ENCODE results near the gene ISG20L2. TPM values are rescaled to one million over a fixed set of nuclear protein-coding genes. Genes with fewer than 3 reads are reported as not detected.
"Not testable (repeated sequence)": the region's sequence is repeated elsewhere in the genome, so short reads cannot be mapped to it uniquely, and the experiment has no call there.

Gene ISG20L2, protein sequence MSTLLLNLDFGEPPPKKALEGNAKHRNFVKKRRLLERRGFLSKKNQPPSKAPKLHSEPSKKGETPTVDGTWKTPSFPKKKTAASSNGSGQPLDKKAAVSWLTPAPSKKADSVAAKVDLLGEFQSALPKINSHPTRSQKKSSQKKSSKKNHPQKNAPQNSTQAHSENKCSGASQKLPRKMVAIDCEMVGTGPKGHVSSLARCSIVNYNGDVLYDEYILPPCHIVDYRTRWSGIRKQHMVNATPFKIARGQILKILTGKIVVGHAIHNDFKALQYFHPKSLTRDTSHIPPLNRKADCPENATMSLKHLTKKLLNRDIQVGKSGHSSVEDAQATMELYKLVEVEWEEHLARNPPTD
- total RNA-seq, result 12.3 TPM
- long read RNA-seq, transcript ISG20L2-202 (4 exons, 2,310 nt), result minor isoform, 9 of 25 reads
- long read RNA-seq, transcript ISG20L2-201 (3 exons, 3,303 nt), result major isoform, 13 of 25 reads
- long read RNA-seq, partial matches to known transcripts, result 2 of 25 reads
- long read RNA-seq, other reads (novel, unspliced or antisense), result 1 of 25 reads

DNA sequence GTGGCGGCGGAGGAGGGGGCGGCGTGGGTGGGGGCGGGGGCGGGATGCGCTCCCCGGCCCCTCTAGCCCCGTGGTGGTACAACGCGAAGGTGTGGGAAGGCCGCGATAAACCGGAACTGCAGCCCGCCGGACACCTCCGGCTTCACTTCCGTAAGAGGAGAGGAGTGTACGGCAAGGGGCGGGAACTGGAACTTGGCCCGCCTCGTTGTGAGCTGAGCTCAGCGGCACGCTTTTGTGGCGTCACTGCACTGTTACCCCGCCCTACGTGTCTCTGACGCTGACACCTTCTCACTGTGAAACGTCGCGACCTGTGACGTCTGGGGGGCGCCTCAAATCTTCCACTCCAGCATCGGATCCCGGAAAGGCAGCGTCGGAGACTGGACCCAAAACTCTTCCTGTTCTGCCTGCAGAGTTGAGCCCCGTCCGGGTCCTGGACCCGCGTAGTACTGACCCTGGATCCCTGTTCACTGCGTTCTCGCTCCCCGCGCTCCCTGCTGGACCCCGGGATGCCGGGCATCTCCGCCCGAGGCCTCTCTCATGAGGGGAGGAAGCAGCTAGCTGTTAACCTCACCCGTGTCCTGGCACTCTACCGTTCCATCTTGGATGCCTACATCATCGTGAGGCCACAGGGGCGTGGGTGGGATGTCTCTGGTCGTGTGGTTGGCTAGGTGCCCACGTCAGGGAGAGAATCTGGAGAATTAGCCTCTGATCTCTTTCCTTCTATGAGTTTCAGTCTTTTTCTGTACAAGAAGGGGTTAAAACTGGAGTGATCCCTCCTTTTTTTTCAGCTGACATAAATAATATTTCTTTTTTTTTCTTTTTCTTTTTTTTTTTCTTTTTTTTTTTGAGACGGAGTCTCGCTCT, at the start of gene ISG20L2:
ISG20L2 (minus strand) TSS at position 168 of the 864 bp plus-strand sequence. CDS start 1,114 bp downstream, outside the sequence.
- ATAC-seq (ENCODE audit: poor library complexity) (peak; percentile 95), DNase-seq (peak; percentile 99)
- intact Hi-C loops (cut with DNase I), result no loop called here

DNA sequence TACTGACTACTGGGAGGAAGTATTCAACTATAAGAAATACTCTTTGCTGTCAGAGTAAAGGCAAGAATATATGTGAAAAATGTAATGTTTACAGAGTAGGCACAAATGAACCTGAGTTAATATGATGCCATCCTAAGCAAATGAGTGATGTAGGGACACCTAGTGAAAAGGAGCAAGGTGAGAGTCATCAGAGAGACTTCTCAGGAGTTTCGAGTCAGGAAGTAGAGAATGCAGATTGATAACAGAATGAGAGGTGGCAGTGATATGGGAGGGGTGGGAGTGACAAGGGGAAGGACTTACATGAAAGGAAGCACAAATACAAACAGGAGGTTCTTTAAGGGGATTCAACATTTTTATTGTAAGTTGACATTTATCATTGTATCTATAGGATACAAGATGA, 49.0 kb upstream of the ISG20L2 start:
- DNase-seq, result no peak
- intact Hi-C loops (cut with DNase I), result no loop called here
- ATAC-seq (ENCODE audit: poor library complexity), result no peak

DNA sequence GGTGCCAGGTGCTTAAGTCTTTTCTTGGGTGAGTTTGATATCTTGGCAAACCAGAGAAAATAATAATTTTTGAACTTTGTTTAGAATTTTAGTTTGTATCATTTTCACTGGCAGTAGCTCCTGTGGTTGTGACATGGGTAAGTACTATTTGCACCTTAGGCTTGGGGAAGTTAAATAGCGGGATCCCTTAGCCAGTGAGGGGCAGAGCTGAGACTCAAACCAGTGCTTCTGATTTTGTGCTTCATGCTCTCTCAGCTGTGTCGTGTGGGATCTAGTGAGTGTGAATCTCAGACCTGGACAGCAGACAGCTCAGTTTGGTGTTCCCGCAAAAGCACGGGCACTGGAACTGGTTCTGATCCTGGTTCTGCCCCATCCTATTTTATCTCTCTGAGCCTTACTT, 48.4 kb upstream of the ISG20L2 start:
- no peak for DNase-seq
- intact Hi-C loops (cut with DNase I), result no loop called here
- no peak for ATAC-seq (ENCODE audit: poor library complexity)

DNA sequence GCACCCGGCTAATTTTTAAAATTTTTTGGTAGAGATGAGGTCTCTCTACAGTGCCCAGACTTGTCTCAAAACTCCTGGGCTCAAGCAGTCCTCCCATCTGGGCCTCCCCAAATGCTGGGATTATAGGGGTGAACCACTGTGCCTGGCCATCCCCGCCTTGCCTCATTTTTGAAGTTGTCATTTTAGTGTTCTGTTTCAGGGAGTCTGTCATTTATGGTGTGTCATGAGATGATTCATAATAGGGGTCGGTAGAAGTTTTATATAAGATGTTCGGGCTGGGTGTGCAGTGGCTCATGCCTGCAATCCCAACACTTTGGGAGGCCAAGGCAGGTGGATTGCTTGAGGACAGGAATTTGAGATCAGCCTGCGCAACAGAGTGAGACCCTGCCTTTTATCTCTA, 47.2 kb upstream of the ISG20L2 start:
- no peak for DNase-seq
- intact Hi-C loops (cut with DNase I), result no loop called here
- ATAC-seq (ENCODE audit: poor library complexity), result no peak

DNA sequence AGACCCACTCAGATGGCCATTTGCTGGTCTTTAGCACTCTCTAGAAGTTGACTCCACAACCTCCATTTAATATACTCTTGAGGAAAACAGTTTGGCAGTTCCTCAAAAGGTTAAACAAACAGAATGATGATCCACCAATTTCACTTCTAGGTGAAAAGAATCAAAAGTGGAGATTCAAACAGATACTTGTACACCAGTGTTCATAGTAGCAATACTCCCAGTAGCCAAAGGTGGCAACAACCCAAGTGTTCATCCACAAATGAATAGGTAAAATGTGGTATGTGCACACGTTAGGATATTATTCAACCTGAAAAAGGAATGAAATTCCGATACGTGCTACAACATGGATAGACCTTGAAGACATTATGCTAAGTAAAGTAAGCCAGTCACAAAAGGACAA, 45.0 kb upstream of the ISG20L2 start:
- intact Hi-C loops (cut with DNase I), result no loop called here
- ATAC-seq (ENCODE audit: poor library complexity), result no peak
- no peak for DNase-seq

DNA sequence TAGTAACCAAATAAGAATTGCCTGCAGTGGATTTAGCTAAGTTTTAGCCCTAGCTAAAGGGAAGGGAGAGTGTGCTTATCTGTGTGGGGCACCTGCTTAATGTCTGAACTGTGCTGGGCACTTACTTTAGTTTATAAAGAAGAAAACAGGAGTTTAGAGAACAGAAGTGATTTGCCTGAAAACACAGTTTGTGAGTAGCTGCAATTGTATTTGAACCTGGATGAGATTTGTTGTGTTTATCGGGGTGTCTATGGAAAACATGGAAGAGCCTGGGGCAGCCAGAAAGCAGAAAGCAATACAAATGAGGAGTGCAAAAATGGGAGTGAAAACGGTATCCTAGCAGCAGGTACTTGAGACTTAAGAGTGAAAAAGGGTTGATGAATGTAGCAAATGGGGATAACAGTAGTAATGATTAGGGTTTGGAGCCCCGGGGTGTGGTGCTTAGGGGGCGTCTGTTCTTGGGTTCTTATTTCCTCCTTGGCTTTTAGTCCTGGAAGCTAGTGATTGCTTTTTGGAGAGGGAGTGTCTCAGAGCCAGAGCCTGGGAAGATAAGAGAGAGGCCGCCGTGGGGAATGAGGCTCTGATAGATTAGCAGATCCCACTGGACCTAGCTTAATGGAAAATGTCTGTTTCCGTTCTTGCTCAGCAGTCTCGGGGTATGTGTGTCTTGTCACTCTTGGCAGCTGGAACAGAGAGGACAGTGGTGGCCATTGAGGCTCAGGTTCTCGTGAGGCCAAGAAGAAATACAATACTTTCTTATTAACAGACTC, 44.3 kb upstream of the ISG20L2 start:
- intact Hi-C loops (cut with DNase I), result no loop called here
- ATAC-seq (ENCODE audit: poor library complexity) (peak; percentile 65), DNase-seq (peak; percentile 48)

DNA sequence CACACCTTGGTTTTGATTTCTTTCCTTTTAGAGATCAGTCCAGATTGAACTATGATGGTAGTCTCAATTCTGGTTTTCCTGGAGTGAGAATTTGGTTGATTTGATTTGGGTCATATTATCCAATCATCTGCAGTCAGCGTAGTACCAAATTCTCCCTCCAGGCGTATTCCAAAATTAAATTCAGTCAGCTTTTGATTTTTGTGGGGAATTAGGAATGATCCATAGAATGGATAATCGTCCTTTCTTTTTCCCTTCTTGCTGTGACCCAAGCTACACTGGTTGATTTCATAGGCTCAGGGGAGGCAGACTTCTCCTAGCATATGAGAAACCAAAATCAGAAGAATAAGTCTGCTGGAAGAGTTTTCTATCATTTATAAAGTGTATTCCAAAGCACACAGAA, 43.7 kb upstream of the ISG20L2 start:
- no peak for ATAC-seq (ENCODE audit: poor library complexity)
- intact Hi-C loops (cut with DNase I), result no loop called here
- DNase-seq, result no peak

DNA sequence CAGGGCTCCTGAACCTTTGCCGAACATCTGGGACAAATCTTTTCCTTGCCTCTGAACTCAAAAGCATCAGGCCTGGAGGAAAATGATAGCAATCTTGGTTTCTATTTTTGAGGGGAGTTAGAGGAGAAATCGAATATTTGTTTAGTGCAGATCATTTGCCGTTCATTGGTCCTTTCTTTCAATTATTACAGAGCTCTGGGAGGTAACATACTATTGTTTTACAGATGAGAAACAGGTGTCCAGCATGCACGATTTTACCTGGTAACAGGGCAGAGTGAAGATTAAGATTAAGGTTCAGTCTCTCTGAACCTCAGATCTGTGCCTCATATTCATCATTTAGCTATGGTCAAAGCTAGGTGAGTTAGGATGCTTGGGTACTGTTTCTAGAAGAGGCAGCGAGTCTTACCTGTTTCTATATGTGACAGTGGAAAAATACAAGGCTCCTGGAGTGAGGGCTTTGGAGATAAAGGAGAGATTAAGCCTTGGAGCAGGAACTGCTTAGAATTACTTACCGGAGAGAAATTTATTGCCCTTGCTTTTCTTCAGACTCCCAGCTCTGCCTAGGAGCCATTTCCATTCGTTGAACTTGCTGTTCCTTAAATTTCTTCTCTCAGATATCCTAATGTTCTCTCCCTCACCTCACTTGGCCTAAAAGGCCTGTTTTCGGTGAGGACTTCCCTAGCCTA, 40.2 kb upstream of the ISG20L2 start:
- ATAC-seq (ENCODE audit: poor library complexity) (no peak), DNase-seq (no peak)
- intact Hi-C loops (cut with DNase I), result no loop called here

DNA sequence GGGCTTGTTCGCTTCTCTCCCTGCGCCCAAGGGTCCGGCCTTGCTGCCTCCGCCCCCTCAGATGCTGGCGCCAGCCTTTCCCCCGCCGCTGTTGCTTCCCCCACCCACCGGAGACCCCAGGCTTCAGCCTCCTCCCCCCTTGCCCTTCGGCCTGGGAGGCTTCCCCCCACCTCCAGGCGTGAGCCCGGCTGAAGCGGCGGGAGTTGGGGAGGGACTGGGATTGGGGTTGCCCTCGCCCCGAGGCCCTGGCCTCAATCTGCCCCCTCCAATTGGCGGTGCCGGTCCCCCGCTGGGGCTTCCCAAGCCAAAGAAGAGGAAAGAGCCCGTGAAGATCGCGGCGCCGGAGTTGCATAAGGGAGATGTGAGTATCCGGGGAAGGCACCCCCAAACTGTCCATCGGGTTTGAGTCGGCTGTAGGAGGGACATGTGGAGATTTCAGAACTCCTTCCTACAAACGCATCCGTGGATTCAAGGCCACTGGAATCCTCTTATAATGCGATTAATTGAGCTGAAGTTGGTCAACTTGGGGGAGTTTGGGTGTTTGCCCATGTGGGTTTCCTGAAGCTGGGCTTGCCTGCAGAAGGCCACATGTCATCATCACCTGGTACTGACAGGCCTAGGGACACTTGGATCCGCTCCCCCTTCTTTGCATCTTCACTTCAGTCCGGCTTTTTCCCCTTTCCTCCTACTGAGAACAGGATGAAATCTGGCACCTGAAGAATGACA, 39.5 kb upstream of the ISG20L2 start:
- intact Hi-C loops (cut with DNase I), result no loop called here
- ATAC-seq (ENCODE audit: poor library complexity) (peak; percentile 14), DNase-seq (peak; percentile 63)

DNA sequence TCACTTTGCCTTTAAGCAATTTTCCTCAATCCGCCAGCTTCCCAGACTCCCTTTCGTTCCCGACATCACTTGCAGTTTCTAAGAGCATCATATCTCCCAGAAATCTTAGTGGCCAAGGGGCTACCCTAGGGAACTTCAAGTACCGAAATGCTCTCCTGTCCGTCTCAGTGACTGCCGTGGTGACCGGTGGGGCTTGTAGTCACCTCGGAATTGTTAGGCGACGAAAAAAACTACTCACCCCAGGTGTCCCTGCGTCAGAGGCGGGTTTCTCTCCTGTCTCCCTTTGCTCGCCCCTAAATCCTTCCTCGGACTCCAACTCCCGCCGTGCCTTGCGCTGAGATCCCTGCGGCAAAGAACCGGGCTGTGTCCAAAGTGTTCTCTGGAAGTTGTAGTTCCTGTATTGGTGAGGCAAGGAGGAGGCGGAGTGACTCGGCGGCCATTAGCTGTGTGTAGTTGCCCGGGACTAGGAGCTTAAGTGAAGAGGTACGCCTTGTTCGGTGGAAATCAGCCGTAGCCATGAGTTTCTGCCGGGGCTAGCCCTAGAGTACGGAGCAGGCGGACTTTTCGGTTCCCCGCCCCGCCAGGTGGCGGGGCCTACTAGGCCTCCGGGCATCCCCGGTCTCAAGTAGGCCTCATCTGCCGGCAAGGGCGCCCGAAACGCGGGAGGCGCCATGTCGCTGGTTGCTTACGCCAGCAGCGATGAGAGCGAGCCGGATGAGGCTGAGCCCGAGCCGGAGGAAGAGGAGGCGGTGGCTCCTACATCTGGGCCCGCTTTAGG, 38.7 kb upstream of the ISG20L2 start, which contains the start of gene PRCC:
PRCC (plus strand) TSS at position 435 of the 778 bp plus-strand sequence; CDS start at position 672, 237 bp downstream.
- DNase-seq, result peak; percentile 98
- peak; percentile 95 for ATAC-seq (ENCODE audit: poor library complexity)
- intact Hi-C loops (cut with DNase I), result no loop called here

DNA sequence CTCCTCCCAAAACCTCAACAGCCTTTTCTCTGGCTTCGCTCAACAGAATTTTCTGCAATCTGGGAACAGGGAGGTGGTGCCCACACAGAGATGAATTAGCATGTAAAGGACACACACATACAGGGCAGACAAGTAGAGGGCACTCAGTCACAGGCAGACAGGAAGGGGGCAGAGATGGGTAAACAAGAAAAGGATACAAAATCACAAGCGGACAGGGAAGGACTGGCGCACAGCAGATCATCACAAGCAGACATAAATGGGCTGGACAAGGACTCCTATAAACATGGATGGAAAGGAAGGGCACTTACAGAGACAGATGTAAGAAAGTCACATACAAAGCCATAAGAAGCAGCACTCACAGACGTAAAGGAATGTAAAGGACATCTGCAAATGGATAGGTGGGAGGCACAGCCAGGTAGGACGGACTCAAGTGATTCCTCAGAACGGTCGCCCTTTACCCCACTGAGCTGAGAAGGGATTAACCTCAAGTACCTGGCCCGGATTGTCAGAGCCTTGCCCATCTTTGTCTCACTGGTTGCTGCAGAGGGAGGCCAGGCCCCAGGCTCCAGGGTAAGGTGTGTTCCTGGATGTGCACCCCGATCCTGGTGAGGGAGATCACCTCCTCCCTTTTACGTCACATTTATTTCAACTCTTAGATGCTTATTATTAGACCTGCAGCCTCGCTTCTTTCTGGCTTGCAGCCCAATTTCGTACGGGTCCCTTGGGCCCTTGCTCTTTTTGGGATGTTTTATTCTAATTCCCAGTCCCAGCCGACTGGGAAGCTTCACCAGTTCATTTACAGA, 37.9 kb upstream of the ISG20L2 start:
- peak; percentile 28 for ATAC-seq (ENCODE audit: poor library complexity)
- intact Hi-C loops (cut with DNase I), result no loop called here
- DNase-seq, result peak; percentile 59

DNA sequence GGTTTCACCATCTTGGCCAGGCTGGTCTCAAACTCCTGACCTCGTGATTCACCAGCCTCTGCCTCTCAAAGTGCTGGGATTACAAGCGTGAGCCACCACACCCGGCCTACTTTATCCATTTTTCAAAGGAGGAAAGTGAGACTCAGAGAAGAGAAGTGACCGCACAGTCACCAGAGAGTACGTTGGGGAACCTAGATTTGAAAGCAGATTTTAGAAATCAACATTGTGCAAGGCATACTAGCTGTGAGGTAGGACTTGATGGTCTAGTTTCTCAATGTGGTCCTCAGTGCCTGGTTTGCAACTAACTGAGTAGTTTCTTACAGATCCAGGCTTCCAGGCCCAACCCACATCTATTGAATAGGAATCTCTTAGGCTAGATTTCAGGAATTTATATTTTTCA, 37.1 kb upstream of the ISG20L2 start:
- intact Hi-C loops (cut with DNase I), result no loop called here
- no peak for ATAC-seq (ENCODE audit: poor library complexity)

DNA sequence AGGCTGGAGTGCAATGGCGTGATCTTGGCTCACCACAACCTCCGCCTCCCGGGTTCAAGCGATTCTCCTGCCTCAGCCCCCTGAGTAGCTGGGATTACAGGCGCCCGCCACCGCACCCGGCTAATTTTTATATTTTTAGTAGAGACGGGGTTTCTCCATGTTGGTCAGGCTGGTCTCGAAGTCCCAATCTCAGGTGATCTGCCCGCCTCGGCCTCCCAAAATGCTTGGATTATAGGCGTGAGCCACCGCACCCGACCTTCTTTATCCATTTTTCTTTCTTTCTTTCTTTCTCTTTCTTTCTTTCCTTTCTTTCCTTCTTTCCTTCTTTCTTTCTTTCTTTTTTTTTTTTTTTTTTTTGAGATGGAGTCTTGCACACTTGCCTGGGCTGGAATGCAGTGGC, 36.6 kb upstream of the ISG20L2 start:
- intact Hi-C loops (cut with DNase I); DNase-seq; ATAC-seq (ENCODE audit: poor library complexity): not testable (repeated sequence)

More for the DNA sequence above, 37.1 kb upstream of the ISG20L2 start:
- no peak for DNase-seq

DNA sequence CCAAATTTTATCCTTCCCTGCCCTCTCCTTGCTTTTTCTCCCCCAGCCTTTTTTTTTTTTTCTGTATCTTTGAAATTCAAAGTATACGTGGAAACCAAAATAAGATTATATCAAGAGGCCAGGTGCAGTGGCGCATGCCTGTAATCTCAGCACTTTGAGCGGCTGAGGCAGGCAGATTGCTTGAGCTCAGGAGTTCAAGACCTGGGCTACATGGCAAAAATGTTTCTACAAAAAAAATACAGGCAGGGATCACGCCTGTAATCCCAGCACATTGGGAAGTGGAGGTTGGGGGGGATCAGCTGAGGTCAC, 32.2 kb upstream of the ISG20L2 start:
- no peak for ATAC-seq (ENCODE audit: poor library complexity)
- intact Hi-C loops (cut with DNase I), result no loop called here

DNA sequence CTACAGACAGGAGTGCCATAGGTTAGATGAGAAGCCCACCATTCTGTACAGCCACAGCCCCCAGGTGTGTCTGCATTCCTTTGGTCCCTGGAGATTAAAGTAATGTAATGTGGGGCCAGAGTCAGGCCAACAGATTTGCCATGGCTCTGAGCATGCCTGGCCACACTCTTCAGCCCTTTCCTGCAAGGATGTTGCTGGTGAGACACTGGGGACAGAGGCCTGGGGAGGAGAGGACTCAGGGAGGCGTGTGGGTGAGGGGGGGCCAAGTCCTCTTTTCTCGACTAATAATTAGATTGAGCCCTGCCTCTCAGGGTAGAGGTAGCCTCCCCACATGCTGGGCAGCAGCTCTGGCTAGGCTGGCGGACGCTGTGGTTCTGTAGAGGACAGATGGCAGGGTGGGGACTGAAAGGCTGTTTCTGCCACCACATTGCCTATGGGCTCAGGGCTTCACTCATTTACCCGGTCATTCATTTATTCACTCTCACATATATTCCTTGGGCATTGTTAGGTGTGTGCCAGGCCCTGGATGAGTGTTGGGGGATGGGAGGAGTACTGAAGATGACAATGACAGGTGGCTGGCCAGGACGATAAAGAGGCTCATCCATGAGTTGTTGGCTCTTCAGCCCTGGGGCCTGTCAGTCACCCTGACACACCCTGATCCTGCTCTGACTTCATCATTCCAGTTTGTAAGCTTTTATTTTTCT, 31.7 kb upstream of the ISG20L2 start:
- intact Hi-C loops (cut with DNase I), result no loop called here
- ATAC-seq (ENCODE audit: poor library complexity), result no peak

More for the DNA sequence above, 32.2 kb upstream of the ISG20L2 start:
- no peak for DNase-seq

More for the DNA sequence above, 31.7 kb upstream of the ISG20L2 start:
- DNase-seq, result peak; percentile 22
